GM12874 (cell line): ENCODE results near the gene PHF10.

Experiments
- TF ChIP-seq, protein P1 (sequence below): IDR thresholded peaks from 2 replicates; pipeline ENCODE4 v1.5.1; 2011; ENCODE audit warnings: low read depth, mild to moderate bottlenecking, control low read depth, low read length, moderate library complexity; ENCODE audit not compliant: insufficient read depth

The PHF10 gene

DNA sequence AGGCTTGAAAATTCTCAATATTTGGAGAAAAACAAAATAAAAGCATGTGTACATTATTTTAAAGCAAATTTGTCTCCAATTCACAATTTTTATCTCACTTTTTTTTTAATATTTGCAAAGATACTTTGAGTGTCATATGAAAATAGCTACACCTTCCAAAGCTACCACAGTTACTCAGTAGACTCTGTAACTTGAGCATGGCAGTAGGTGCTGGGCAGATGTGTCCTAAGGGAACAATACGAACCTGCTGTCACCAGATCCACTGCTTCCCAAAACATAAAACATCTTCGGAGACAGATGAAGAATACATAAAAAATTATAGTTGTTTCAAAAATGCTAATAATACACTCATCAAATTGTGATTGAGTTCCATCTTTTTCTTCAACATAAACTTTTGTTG lies 33.0 kb downstream of the PHF10 start:
- TF ChIP-seq, protein P1, sequence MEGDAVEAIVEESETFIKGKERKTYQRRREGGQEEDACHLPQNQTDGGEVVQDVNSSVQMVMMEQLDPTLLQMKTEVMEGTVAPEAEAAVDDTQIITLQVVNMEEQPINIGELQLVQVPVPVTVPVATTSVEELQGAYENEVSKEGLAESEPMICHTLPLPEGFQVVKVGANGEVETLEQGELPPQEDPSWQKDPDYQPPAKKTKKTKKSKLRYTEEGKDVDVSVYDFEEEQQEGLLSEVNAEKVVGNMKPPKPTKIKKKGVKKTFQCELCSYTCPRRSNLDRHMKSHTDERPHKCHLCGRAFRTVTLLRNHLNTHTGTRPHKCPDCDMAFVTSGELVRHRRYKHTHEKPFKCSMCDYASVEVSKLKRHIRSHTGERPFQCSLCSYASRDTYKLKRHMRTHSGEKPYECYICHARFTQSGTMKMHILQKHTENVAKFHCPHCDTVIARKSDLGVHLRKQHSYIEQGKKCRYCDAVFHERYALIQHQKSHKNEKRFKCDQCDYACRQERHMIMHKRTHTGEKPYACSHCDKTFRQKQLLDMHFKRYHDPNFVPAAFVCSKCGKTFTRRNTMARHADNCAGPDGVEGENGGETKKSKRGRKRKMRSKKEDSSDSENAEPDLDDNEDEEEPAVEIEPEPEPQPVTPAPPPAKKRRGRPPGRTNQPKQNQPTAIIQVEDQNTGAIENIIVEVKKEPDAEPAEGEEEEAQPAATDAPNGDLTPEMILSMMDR: no peak

DNA sequence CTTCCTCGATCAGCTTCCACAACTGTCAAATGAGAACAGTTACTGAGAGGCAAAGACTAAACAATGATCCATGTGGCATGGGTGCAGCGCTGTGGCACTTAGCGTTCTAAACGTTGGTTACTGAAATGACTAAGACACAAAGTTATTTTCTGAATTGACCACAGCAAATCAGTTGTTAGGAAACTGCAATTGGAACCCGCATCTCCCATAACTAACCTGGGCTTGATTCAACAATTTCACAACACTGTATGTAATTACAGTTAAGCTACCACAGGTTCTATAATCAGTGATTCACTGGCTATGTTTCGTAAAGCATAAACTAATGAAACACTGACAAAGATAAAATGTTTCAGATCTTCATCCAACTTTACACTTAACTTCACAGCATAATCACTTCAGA lies 35.0 kb downstream of the PHF10 start:
- TF ChIP-seq, protein P1: no peak

- TF ChIP-seq, protein P1: no peak
Observed at GRCh38 chr6:169685860-169686259, 38.4 kb downstream of the PHF10 start.

DNA sequence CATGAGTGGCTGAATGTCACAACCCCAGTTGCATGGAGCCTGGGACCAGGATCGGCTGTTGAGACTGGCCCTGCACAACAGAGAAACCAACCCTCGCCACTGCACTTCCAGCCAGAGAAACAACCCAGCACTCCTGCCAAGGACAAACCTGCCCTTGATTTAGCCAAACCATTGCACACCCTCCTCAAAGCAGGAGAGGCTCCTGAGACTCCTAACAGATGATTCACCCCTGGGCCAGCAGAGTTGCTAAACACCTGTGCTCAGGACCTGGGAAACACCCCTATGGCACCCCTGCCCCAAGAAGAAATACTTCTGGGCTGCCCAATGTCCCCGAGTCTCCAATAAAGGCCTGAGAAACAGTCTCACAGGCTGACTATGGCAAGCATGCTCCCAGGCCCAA lies 40.2 kb downstream of the PHF10 start:
- TF ChIP-seq, protein P1: no peak

- TF ChIP-seq, protein P1: no peak
Observed at GRCh38 chr6:169678342-169678741, 46.0 kb downstream of the PHF10 start.

- TF ChIP-seq, protein P1: no peak
Observed at GRCh38 chr6:169677096-169677495, 47.2 kb downstream of the PHF10 start.

- TF ChIP-seq, protein P1: no peak
Observed at GRCh38 chr6:169675011-169675410, 49.3 kb downstream of the PHF10 start.

DNA sequence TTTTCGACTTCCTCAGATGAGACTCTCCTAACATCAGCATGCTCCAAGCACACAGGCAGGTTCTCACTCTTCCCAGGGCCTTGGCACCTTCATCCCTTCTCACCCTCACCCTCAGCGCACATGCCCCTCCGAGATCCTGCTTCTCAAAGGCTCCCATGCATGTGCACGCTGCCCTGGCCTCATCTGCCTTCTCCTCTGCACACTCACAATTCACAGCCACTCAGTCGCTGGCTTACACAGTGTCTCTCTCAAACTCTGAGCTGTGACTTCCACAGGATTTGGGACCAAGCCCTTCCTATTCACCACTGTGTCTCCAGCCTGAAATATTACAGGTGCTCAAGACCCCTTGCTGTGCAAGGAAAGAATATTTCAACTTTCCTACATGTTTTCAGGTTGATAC lies 52.7 kb downstream of the PHF10 start:
- TF ChIP-seq, protein P1: no peak
